ENCODE measurements around the gene PCED1A.

DNA sequence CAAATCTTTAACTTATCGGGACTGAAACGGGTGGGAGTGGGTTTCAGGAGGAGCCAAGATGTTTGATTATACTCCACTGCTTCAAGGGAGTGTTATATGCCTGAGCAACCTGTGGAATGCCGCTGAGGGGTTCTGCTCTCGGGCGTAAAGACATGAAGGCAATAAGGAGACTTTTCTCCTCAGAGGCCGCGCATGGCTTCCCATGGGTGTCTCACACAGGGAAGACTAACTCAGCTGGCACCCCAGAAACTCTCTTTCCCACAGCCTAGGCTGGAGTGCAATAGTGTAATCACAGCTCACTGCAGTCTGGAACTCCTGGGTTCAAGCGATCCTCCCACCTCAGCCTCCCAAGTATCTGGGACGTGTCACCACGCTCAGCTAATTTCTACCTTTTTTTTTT is 30.8 kb downstream of the PCED1A start:
- TF ChIP-seq, protein P1, sequence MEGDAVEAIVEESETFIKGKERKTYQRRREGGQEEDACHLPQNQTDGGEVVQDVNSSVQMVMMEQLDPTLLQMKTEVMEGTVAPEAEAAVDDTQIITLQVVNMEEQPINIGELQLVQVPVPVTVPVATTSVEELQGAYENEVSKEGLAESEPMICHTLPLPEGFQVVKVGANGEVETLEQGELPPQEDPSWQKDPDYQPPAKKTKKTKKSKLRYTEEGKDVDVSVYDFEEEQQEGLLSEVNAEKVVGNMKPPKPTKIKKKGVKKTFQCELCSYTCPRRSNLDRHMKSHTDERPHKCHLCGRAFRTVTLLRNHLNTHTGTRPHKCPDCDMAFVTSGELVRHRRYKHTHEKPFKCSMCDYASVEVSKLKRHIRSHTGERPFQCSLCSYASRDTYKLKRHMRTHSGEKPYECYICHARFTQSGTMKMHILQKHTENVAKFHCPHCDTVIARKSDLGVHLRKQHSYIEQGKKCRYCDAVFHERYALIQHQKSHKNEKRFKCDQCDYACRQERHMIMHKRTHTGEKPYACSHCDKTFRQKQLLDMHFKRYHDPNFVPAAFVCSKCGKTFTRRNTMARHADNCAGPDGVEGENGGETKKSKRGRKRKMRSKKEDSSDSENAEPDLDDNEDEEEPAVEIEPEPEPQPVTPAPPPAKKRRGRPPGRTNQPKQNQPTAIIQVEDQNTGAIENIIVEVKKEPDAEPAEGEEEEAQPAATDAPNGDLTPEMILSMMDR (conservative IDR thresholded peaks at IDR 0.05; ENCODE audit: low read length), result no peak
- no peak for TF ChIP-seq EZH2phosphoT487 (IDR thresholded peaks at IDR 0.05; ENCODE audit: borderline replicate concordance)
